ENCODE results near the gene MXI1. TPM values are rescaled to one million over a fixed set of nuclear protein-coding genes. Genes with fewer than 3 reads are reported as not detected.
"Not testable (repeated sequence)": the region's sequence is repeated elsewhere in the genome, so short reads cannot be mapped to it uniquely, and the experiment has no call there.

MXI1 gene
- total and polyA plus RNA-seq, 4 donors: 64.1 to 90.1 (median 81.6) TPM

DNA sequence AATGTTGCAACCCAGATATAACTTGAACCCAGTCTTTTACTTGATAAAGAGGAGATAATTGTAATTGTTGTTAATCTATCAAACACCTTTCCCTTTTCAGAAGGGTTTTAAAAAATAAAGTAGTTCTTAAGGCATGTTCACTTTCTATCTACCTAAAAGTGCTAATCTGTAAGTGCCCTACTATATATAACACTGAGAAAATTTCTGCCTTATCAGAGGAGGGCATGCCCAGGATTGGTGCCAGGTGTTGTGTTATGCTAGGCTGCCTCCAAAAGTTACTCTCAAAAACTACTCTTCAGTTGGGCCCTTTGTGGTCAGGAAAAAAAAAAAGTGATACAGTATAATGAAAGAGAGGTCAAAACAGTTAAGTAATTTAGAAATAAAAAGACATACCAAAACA is 61.0 kb downstream of the MXI1 start:
- no peak for DNase-seq (ENCODE audit: low read depth in 4 of 6, low spot score in 6 of 6)
- Histone ChIP-seq H3K4me1 (ENCODE audit: control insufficient read depth, insufficient read depth, low read length) (peaks cover 12% of the 10 kb centered on the region), H3K4me3 (ENCODE audit: low read depth, low read length) (no peak overlapping the region), H3K36me3 (ENCODE audit: control insufficient read depth, insufficient read depth, low read length) (no peaks in the 10 kb centered on the region), H3K9me3 (ENCODE audit: control insufficient read depth, insufficient read depth, low read length) (no peaks in the 10 kb centered on the region), H3K27me3 (ENCODE audit: control insufficient read depth, insufficient read depth, low read length) (no peaks in the 10 kb centered on the region), H3K27ac (ENCODE audit: low read depth, low read length) (peak overlapping the region; percentile 94)

GRCh38 chr10:110268971-110269370 is 61.6 kb downstream of the MXI1 start:
- H3K27ac ChIP-seq (ENCODE audit: low read depth, low read length): peak overlapping the region; percentile 94
- DNase-seq (ENCODE audit: low read depth in 4 of 6, low spot score in 6 of 6): peak in 2 of 6 donors; percentile 58 to 63
- peaks cover 14% of the 10 kb centered on the region for H3K4me1 ChIP-seq (ENCODE audit: control insufficient read depth, insufficient read depth, low read length)
- H3K4me3 ChIP-seq (ENCODE audit: low read depth, low read length): no peak overlapping the region
- no CpG with 5 or more reads among the region's 2 CpGs for WGBS (ENCODE audit: insufficient coverage)
- no peaks in the 10 kb centered on the region for H3K9me3 ChIP-seq (ENCODE audit: control insufficient read depth, insufficient read depth, low read length)
- no peaks in the 10 kb centered on the region for H3K36me3 ChIP-seq (ENCODE audit: control insufficient read depth, insufficient read depth, low read length)
- H3K27me3 ChIP-seq (ENCODE audit: control insufficient read depth, insufficient read depth, low read length): no peaks in the 10 kb centered on the region

DNA sequence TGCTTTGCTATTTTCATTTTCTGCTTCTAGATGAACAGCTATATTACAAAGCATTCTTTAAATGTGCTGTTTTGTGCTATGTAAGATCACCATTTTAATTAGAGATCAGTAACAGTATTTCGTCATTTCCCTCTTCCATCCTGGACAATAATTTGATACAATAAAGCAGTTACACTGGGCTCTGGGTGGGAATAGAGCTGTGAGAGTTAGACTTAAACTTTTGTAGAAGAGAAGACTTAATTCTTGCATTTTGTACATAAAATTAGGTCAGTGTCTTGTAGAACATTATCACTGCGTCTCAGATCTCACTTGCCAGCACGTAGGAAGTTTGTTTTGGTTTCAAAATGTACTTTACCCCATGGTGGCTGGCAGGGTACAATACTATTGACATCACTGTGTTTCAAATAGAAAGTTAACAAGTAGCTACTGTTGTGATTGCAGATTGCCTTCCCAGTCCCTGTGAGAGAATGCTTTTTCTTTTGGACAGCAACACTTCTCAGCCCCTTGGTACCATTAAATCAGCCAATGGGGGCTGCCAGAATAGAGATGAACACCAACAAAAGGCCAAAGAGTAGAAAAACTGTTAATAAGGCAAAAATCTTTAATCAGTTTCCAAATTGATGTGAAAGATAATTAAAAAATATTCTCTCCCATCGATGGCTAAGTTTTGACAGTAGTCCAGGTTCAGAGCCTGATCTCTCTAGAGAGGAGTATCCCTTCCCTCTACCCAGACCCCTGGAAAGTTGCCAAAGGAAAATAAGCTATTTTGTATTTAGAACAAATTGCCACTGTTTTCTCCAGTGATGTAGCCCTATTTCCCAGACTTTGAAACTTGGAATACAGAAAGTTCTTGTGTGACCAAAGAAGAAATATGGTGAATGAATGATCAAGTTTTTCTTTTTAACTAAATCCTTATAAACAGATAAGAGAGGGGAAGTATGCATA is 62.2 kb downstream of the MXI1 start:
- WGBS (ENCODE audit: insufficient coverage): no CpG with 5 or more reads among the region's 4 CpGs
- Histone ChIP-seq H3K4me1 (ENCODE audit: control insufficient read depth, insufficient read depth, low read length) (peaks cover 14% of the 10 kb centered on the region), H3K36me3 (ENCODE audit: control insufficient read depth, insufficient read depth, low read length) (no peaks in the 10 kb centered on the region), H3K27ac (ENCODE audit: low read depth, low read length) (peak overlapping the region; percentile 94), H3K9me3 (ENCODE audit: control insufficient read depth, insufficient read depth, low read length) (no peaks in the 10 kb centered on the region), H3K4me3 (ENCODE audit: low read depth, low read length) (peak overlapping the region; percentile 19), H3K27me3 (ENCODE audit: control insufficient read depth, insufficient read depth, low read length) (no peaks in the 10 kb centered on the region)
- DNase-seq (ENCODE audit: low read depth in 4 of 6, low spot score in 6 of 6): peak; percentile 50 to 87 (median 62)

GRCh38 chr10:110272995-110273394 is 65.6 kb downstream of the MXI1 start:
- WGBS (ENCODE audit: insufficient coverage): 92% methylated on average over 5 of the region's 15 CpGs
- H3K9me3 ChIP-seq (ENCODE audit: control insufficient read depth, insufficient read depth, low read length); H3K27ac ChIP-seq (ENCODE audit: low read depth, low read length); H3K4me3 ChIP-seq (ENCODE audit: low read depth, low read length); DNase-seq (ENCODE audit: low read depth in 4 of 6, low spot score in 6 of 6); H3K27me3 ChIP-seq (ENCODE audit: control insufficient read depth, insufficient read depth, low read length); H3K36me3 ChIP-seq (ENCODE audit: control insufficient read depth, insufficient read depth, low read length): not testable (repeated sequence)
- peaks cover 21% of the 10 kb centered on the region for H3K4me1 ChIP-seq (ENCODE audit: control insufficient read depth, insufficient read depth, low read length)

DNA sequence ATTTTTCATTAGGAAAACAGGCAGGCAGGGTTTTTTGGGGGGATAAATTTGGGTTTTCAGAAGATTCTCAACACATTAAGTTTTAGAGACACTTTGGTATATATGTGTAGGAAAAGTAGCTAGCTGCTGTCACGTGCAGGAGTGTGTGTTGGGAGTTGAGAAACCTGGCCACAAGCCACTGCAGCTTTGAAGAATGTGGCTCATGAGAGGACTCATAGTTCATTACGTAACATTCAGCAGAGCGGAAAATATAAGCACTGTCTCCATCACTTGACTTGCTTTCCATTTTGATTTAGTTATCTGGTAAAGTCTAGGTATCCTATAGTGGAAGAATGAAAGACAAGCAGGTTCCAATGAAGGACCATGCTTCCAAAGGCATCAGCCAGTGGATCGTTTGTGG is 66.1 kb downstream of the MXI1 start:
- Histone ChIP-seq H3K4me3 (ENCODE audit: low read depth, low read length) (no peak overlapping the region), H3K36me3 (ENCODE audit: control insufficient read depth, insufficient read depth, low read length) (no peaks in the 10 kb centered on the region), H3K27me3 (ENCODE audit: control insufficient read depth, insufficient read depth, low read length) (no peaks in the 10 kb centered on the region), H3K9me3 (ENCODE audit: control insufficient read depth, insufficient read depth, low read length) (no peaks in the 10 kb centered on the region), H3K27ac (ENCODE audit: low read depth, low read length) (no peak overlapping the region), H3K4me1 (ENCODE audit: control insufficient read depth, insufficient read depth, low read length) (peaks cover 21% of the 10 kb centered on the region)
- peak in 1 of 6 donors; percentile 53 for DNase-seq (ENCODE audit: low read depth in 4 of 6, low spot score in 6 of 6)
- WGBS (ENCODE audit: insufficient coverage): 43% methylated on average over 1 of the region's 4 CpGs

DNA sequence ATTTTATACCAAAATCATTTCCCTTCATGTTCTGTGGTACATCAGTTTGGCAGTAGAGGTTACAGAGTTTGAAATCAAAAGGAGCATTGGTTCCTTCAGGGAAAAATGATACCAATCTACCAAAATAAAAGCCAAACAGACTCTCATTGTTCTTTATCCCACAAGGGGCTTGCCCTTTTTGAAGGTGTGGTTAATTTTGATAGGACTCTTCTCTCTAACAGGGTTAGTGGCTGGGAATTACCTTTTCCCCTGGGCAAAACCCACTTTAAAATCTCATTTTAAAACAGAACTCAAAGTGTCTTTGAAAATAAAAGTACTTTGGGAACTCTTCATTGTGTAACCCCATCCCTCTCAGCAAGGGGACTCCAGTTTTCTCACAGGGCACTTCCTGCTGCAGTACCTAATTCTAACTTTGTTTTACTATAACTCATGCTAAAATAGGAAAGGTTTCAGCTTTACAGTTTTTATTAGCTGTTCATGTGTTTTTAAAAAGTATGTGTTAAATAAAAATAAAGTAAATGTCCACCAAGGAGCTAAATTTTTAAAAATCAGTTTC is 66.7 kb downstream of the MXI1 start:
- Histone ChIP-seq H3K36me3 (ENCODE audit: control insufficient read depth, insufficient read depth, low read length) (no peaks in the 10 kb centered on the region), H3K4me1 (ENCODE audit: control insufficient read depth, insufficient read depth, low read length) (peaks cover 21% of the 10 kb centered on the region), H3K4me3 (ENCODE audit: low read depth, low read length) (no peak overlapping the region), H3K27ac (ENCODE audit: low read depth, low read length) (no peak overlapping the region), H3K9me3 (ENCODE audit: control insufficient read depth, insufficient read depth, low read length) (no peaks in the 10 kb centered on the region), H3K27me3 (ENCODE audit: control insufficient read depth, insufficient read depth, low read length) (no peaks in the 10 kb centered on the region)
- no peak for DNase-seq (ENCODE audit: low read depth in 4 of 6, low spot score in 6 of 6)

DNA sequence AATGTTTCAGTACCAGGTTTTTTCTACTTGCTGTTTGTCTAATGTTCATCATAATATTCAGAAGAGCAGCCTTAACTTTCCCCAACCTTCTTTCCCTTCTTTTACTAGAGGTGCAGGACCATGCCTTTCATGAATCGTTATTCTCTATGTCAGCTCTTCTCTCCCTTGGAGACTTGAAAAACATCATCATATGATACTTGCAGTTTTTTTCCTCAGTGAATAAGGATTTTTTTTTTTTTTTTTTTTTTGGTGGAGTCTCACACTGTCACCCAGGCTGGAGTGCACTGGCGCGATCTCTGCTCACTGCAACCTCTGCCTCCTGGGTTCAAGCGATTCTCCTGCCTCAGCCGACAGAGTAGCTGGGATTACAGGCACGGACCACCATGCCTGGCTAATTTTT is 67.2 kb downstream of the MXI1 start:
- H3K4me3 ChIP-seq (ENCODE audit: low read depth, low read length): no peak overlapping the region
- WGBS (ENCODE audit: insufficient coverage): 85% methylated on average over 5 of the region's 6 CpGs
- H3K27ac ChIP-seq (ENCODE audit: low read depth, low read length): no peak overlapping the region
- H3K4me1 ChIP-seq (ENCODE audit: control insufficient read depth, insufficient read depth, low read length): peaks cover 21% of the 10 kb centered on the region
- no peaks in the 10 kb centered on the region for H3K36me3 ChIP-seq (ENCODE audit: control insufficient read depth, insufficient read depth, low read length)
- no peaks in the 10 kb centered on the region for H3K9me3 ChIP-seq (ENCODE audit: control insufficient read depth, insufficient read depth, low read length)
- DNase-seq (ENCODE audit: low read depth in 4 of 6, low spot score in 6 of 6): no peak
- H3K27me3 ChIP-seq (ENCODE audit: control insufficient read depth, insufficient read depth, low read length): no peaks in the 10 kb centered on the region

DNA sequence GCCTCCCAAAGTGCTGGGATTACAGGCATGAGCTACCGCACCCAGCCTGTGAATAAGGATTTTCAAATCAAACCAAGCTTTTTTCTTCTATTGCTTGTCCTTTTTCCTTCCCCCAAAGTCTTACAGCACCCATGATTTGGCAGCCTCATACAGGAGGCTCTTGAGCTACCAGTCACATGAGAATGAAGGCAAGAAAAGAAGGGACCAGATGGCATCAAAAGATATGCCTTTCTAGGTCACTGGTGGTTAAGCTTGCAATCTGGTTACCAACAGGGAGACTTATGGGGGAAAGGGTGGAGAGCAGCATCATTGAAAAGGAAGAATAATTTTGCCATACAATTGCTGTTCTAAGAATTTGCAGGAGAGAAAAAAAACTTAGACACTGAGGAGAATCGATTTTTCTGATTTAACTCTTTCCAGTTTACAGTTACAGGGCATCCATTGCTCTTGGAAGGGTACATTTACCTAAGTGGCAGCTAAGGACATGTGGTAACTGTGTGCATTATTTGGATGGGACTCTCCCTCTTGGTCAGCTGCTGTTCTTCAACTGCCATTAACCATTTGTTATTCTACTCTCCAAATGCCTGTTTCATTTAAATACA is 67.8 kb downstream of the MXI1 start:
- Histone ChIP-seq H3K4me3 (ENCODE audit: low read depth, low read length) (no peak overlapping the region), H3K27ac (ENCODE audit: low read depth, low read length) (peak overlapping the region; percentile 5), H3K4me1 (ENCODE audit: control insufficient read depth, insufficient read depth, low read length) (peaks cover 21% of the 10 kb centered on the region), H3K9me3 (ENCODE audit: control insufficient read depth, insufficient read depth, low read length) (no peaks in the 10 kb centered on the region), H3K27me3 (ENCODE audit: control insufficient read depth, insufficient read depth, low read length) (no peaks in the 10 kb centered on the region), H3K36me3 (ENCODE audit: control insufficient read depth, insufficient read depth, low read length) (peaks cover under 1% of the 10 kb centered on the region)
- DNase-seq (ENCODE audit: low read depth in 4 of 6, low spot score in 6 of 6): peak in 2 of 6 donors; percentile 17 to 54
- 67% methylated on average over 1 of the region's 2 CpGs for WGBS (ENCODE audit: insufficient coverage)

DNA sequence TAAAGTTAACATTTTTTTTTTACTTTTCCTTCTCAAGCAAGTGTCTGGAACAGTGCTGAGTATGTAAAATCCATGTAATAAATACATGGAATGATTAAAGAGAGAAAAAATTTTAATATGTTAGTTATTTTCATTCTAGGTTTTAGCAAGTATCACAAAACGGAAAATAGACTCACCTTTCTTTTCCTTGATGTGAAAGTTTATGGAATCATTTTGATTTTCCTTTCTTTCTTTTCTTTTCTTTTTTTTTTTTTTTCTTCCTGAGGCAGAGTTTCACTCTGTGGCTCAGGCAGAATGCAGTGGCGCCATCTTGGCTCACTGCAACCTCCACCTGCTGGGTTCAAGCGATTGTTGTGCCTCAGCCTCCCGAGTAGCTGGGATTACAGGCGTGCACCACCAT is 69.2 kb downstream of the MXI1 start:
- Histone ChIP-seq H3K4me1 (ENCODE audit: control insufficient read depth, insufficient read depth, low read length) (peaks cover 15% of the 10 kb centered on the region), H3K4me3 (ENCODE audit: low read depth, low read length) (no peak overlapping the region), H3K27me3 (ENCODE audit: control insufficient read depth, insufficient read depth, low read length) (no peaks in the 10 kb centered on the region), H3K9me3 (ENCODE audit: control insufficient read depth, insufficient read depth, low read length) (no peaks in the 10 kb centered on the region), H3K27ac (ENCODE audit: low read depth, low read length) (no peak overlapping the region), H3K36me3 (ENCODE audit: control insufficient read depth, insufficient read depth, low read length) (peaks cover 5% of the 10 kb centered on the region)
- WGBS (ENCODE audit: insufficient coverage): 83% methylated on average over 3 of the region's 5 CpGs
- no peak for DNase-seq (ENCODE audit: low read depth in 4 of 6, low spot score in 6 of 6)
